Measurements from ENCODE around the gene XDH.

Gene XDH

DNA sequence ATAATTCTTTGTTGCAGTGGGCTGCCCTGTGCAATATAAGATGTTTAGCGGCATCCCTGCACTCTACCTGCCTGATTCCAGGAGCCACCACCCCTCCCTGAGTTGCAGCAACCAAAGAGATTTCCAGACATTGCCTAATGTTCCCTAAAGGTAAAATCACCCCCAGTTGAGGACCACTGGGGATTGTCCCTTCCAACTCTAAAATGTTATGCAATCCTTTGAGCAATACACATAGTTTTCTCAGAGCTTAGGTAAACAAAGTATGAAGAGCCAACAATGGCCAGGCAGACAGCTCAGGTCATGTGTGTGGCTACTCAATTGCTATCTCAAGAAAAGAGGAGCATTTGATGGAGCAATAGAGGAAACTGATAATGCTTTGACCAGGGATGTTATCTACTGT lies 87.0 kb downstream of the XDH start:
- no peak for DNase-seq

GRCh38 chr2:31324016-31324633 lies 90.4 kb downstream of the XDH start:
- no peak for DNase-seq

DNA sequence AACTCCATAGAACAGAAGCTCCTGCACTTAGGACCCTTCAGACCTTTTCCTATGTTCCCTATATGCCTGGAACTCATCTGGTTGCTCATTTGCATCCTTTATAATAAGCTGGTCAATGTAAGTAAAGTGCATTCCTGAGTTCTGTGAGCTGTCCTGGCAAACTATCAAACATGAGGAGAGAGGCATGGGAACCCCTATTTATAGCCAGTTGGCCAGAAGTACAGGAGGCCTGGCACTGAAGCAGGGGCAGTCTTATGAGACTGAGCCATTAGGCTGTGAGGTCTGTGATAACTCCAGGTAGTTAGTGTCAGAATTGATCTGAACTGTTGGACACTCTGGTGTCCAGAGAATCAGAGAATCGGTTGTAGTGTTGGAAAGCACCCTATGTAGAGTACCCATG lies 92.2 kb downstream of the XDH start:
- no peak for DNase-seq

DNA sequence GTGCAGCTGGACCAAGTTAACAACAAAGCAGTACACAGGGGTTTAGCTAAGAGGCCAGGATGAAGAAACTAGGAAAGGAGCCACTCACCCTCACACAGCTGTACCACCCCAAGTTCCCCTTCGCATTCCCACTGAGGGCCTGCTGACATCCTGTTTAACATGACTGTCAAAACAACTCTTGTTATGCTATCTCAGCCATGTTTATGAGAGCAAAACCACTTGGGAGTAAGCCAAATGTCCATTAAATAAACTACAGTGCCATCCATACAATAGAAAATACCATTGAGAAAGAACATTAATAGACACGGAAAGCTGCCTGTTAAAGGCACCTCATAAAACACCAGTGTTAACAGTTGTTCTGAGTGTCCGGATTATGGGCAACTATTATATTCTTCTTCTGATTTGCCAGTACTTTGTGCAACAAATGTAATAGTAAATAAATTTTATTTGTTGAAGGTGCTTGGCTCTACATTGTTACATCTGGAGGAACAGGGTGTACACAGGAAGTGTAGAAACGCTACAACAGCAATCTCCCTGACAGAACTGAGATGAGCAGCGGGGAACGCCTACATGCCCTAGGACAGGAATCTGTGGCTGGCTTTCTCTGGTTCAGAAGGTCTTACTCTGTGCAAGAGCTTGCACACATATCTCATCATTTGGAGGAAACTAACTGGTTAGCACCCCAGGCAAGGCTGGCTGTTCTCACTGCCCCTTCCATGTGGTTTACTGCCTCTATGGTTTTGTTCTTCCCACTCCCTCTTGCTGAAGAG lies 95.0 kb downstream of the XDH start:
- DNase-seq: no peak

- peak; percentile 66 for DNase-seq
Observed at GRCh38 chr2:31318361-31319336, 95.9 kb downstream of the XDH start.

GRCh38 chr2:31317396-31317795 lies 97.1 kb downstream of the XDH start:
- DNase-seq: no peak

DNA sequence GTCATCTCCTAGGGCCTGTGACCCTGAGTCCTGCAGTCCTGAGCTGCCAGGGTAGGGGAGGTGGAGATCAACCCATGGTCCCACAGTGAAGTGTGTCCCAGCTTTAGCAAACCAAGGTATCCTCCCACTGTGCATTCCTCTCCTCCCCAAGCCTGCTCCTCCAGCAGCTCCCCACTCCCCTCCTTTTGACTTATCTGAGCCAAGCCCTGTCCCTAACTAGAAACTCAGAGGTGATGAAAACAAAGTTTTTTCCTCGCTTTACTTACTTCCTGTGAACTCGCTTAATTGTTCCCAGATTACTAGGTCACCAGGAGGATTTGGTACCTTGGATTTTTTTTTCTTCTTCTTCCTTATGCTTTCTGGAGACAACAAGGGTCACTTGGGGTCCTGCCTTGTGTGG lies 99.8 kb downstream of the XDH start:
- DNase-seq: no peak

- no peak for DNase-seq
Observed at GRCh38 chr2:31312898-31313297, 101.6 kb downstream of the XDH start.

DNA sequence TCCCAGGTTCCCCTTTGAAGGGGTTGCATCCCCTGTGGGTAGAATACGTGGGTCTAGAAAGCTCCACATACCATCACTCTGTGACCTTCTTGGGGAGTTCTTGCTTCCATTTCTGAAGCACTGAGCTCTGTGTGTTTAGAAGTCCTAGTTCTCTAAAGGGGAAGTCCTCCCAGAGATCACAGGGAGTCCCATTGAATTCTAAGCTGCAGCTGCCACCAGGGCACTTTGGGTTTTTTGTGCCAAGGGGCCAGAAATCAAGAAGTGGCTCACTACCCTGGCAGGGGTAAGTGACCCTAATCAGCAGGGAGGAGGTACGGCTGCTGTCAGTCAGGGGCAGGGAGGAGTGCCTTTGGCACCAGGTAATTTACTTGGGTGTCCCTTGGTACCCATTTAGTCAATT lies 109.7 kb downstream of the XDH start:
- no peak for DNase-seq

- no peak for DNase-seq
Observed at GRCh38 chr2:31302940-31303563, 111.5 kb downstream of the XDH start.

GRCh38 chr2:31300309-31300708 lies 114.2 kb downstream of the XDH start:
- DNase-seq: no peak

- DNase-seq: no peak
Observed at GRCh38 chr2:31299547-31299946, 115.0 kb downstream of the XDH start.

GRCh38 chr2:31297751-31298150 lies 116.8 kb downstream of the XDH start:
- no peak for DNase-seq

DNA sequence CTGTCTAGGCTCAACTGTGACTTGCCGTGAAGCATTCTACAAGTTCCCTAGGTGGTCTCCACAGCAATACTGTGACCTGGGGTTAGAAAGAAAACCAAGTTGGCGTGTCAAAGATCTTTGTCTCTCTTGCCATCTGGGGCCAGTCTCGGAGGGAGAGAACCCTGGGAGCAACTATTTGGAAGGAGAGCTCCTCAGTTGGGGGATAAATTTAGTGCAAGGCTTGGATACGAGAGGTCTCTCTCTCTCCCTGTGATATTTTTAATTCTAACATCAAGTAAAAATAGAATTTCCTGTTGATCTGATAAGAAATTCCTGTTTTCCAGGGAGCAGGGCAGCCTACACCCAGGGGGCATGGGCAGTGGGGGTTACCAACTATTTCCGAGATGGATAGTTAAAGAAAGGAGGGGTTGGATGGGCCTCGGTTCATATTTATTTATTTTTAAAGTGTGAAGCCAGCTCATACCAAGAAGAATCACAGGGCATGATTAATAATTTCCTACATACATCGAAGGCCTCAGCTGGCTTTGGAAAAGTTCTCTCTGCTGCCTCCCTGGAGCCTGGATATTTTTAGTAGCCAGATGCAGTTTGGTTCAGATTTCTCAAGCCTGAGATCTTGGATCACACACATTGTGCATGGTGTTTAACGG lies 117.8 kb downstream of the XDH start:
- no peak for DNase-seq

DNA sequence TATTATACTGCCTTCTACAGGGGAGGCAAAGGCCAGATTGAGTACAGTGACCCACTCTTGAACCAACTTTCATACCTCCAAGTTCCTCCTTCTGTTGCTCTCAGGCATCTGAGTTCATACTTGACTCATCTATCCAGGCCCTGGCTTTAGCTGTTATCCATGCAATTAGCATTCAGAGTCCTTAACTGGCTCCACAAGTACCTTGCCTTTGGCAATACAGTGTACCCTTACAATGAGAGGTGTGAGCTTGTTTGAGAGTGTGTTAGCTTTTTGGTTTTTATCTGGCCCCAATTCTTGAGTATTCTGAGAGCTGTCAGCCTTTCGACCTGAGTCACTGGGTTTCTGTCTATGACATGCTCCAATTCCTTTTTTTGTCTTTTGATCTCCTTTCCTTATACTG lies 120.3 kb downstream of the XDH start:
- no peak for DNase-seq

DNA sequence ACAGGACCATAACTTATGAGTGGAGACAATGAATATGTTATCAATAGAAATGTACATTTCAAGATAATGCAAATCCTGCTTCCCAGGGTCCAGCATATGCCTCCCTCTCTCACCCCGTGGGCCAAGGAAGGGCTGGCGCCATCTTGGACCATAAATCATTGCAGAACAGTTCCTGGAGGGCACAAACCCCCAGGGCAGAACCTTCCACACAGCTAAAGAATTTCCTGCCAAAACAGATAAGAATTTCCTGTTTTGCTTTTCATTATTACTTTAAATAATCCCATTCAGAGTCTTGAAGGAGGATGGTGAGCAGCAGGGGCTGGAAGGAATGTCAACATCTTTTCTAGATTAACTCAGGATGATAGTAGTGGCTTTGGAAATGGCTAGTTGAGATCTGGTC lies 126.9 kb downstream of the XDH start:
- DNase-seq: no peak

DNA sequence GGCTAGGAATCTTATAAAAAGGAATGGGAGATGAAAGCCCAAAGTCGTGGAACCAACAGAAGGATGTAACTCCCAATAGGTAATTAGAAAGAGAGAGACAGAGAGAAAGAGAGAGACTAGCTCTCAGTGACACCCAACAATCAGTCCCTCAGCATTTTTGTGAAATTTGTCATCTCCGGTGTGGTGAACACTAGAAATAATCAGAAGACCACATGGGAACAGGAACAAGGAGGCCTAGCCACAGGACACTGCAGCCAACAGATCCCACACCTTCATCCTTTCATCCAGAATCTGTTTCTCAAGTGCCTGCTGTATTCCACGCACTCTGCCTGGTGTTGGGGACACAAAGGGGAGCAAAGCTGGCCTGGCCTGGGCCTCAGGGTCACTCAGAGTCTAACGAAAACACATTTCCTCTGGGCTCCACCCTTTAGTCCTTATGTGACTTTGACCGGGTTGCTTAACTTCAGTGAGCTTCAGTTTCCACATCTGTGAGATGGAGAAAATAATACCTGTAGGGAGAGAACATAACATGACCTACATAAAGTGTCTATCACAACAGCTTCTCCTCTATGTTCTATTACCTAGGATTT lies 127.5 kb downstream of the XDH start:
- no peak for DNase-seq

- DNase-seq: no peak
Observed at GRCh38 chr2:31286230-31286629, 128.3 kb downstream of the XDH start.
